ES-I3 (cell line): ENCODE data around the gene SCFD2.

Source experiments
- H3K36me3 ChIP-seq: 2 replicates; pipeline ENCODE4 v1.6.1; 2013; ENCODE audit warnings: mild to moderate bottlenecking, low read length, control low read depth, moderate library complexity; ENCODE audit not compliant: insufficient read depth
- H3K4me1 ChIP-seq: 2 replicates; pipeline ENCODE4 v1.6.1; 2013; ENCODE audit warnings: mild to moderate bottlenecking, control low read depth, low read length; ENCODE audit not compliant: insufficient read depth
- H3K9ac ChIP-seq: 2 replicates; pipeline ENCODE4 v1.6.1; 2013; ENCODE audit warnings: low read depth, mild to moderate bottlenecking, low read length, moderate library complexity
- H3K9me3 ChIP-seq: 2 replicates; pipeline ENCODE4 v1.6.1; 2013; ENCODE audit warnings: mild to moderate bottlenecking, low read length, moderate library complexity; ENCODE audit not compliant: control insufficient read depth, insufficient read depth

The SCFD2 gene

GRCh38 chr4:52987392-52988056, 378.3 kb downstream of the SCFD2 start:
- Histone ChIP-seq H3K9ac (no peak overlapping the region), H3K36me3 (no peaks in the 10 kb centered on the region), H3K9me3 (no peaks in the 10 kb centered on the region), H3K4me1 (no peaks in the 10 kb centered on the region)

GRCh38 chr4:52984462-52984881, 381.4 kb downstream of the SCFD2 start:
- Histone ChIP-seq H3K9me3 (no peaks in the 10 kb centered on the region), H3K9ac (no peak overlapping the region), H3K36me3 (no peaks in the 10 kb centered on the region), H3K4me1 (no peaks in the 10 kb centered on the region; the same call in 1 of the 2 replicates)

- H3K36me3 ChIP-seq = no peaks in the 10 kb centered on the region
- H3K9ac ChIP-seq = no peak overlapping the region
- H3K4me1 ChIP-seq = no peaks in the 10 kb centered on the region; the same call in 1 of the 2 replicates
- no peaks in the 10 kb centered on the region for H3K9me3 ChIP-seq
Measured at GRCh38 chr4:52983563-52984303, 382.1 kb downstream of the SCFD2 start.

- no peak overlapping the region for H3K9ac ChIP-seq
- no peaks in the 10 kb centered on the region for H3K9me3 ChIP-seq
- H3K36me3 ChIP-seq = no peaks in the 10 kb centered on the region
- H3K4me1 ChIP-seq = no peaks in the 10 kb centered on the region; the same call in 1 of the 2 replicates
Measured at GRCh38 chr4:52982946-52983340, 382.9 kb downstream of the SCFD2 start.

GRCh38 chr4:52982255-52982945, 383.5 kb downstream of the SCFD2 start:
- no peaks in the 10 kb centered on the region; the same call in 1 of the 2 replicates for H3K4me1 ChIP-seq
- no peak overlapping the region for H3K9ac ChIP-seq
- no peaks in the 10 kb centered on the region for H3K36me3 ChIP-seq
- no peaks in the 10 kb centered on the region for H3K9me3 ChIP-seq

GRCh38 chr4:52979821-52980590, 385.9 kb downstream of the SCFD2 start:
- no peaks in the 10 kb centered on the region for H3K36me3 ChIP-seq
- H3K9ac ChIP-seq = no peak overlapping the region
- H3K4me1 ChIP-seq = no peaks in the 10 kb centered on the region; the same call in 1 of the 2 replicates
- no peaks in the 10 kb centered on the region for H3K9me3 ChIP-seq

- H3K9me3 ChIP-seq = no peaks in the 10 kb centered on the region
- no peak overlapping the region for H3K9ac ChIP-seq
- no peaks in the 10 kb centered on the region; the same call in 1 of the 2 replicates for H3K4me1 ChIP-seq
- H3K36me3 ChIP-seq = no peaks in the 10 kb centered on the region
Measured at GRCh38 chr4:52979020-52979419, 386.8 kb downstream of the SCFD2 start.

- Histone ChIP-seq H3K9me3 (no peaks in the 10 kb centered on the region), H3K36me3 (no peaks in the 10 kb centered on the region), H3K4me1 (no peaks in the 10 kb centered on the region; the same call in 1 of the 2 replicates), H3K9ac (no peak overlapping the region)
Measured at GRCh38 chr4:52977252-52977651, 388.6 kb downstream of the SCFD2 start.

- Histone ChIP-seq H3K36me3 (no peaks in the 10 kb centered on the region), H3K9ac (no peak overlapping the region), H3K9me3 (no peaks in the 10 kb centered on the region), H3K4me1 (no peaks in the 10 kb centered on the region; the same call in 1 of the 2 replicates)
Measured at GRCh38 chr4:52976523-52977230, 389.2 kb downstream of the SCFD2 start.

GRCh38 chr4:52968691-52969090, 397.2 kb downstream of the SCFD2 start:
- no peaks in the 10 kb centered on the region for H3K36me3 ChIP-seq
- H3K4me1 ChIP-seq = no peaks in the 10 kb centered on the region
- H3K9me3 ChIP-seq = no peaks in the 10 kb centered on the region
- H3K9ac ChIP-seq = no peak overlapping the region

- Histone ChIP-seq H3K9me3 (no peaks in the 10 kb centered on the region), H3K4me1 (no peaks in the 10 kb centered on the region), H3K36me3 (no peaks in the 10 kb centered on the region), H3K9ac (no peak overlapping the region)
Measured at GRCh38 chr4:52968241-52968640, 397.6 kb downstream of the SCFD2 start.

- Histone ChIP-seq H3K36me3 (no peaks in the 10 kb centered on the region), H3K4me1 (no peaks in the 10 kb centered on the region), H3K9ac (no peak overlapping the region), H3K9me3 (no peaks in the 10 kb centered on the region)
Measured at GRCh38 chr4:52966781-52967180, 399.1 kb downstream of the SCFD2 start.

- no peak overlapping the region for H3K9ac ChIP-seq
- H3K9me3 ChIP-seq = no peaks in the 10 kb centered on the region
- H3K4me1 ChIP-seq = no peaks in the 10 kb centered on the region
- no peaks in the 10 kb centered on the region for H3K36me3 ChIP-seq
Measured at GRCh38 chr4:52966172-52966571, 399.7 kb downstream of the SCFD2 start.
